ENCODE measurements around the gene PSMA7.
"Not testable (repeated sequence)": the region's sequence is repeated elsewhere in the genome, so short reads cannot be mapped to it uniquely, and the experiment has no call there.

PSMA7 gene

GRCh38 chr20:62151225-62151624 lies 8.0 kb upstream of the PSMA7 start:
- Histone ChIP-seq H3K36me3 (peaks cover 0 to 26% (median 10%) of the 10 kb centered on the region in 3 donors), H3K4me3 (no peak overlapping the region), H3K27ac (no peak overlapping the region), H3K4me1 (peaks cover 0 to 12% (median under 1%) of the 10 kb centered on the region in 4 donors), H3K27me3 (no peaks in the 10 kb centered on the region), H3K9me3 (no peaks in the 10 kb centered on the region)
- no peak for DNase-seq
- intact Hi-C loops (cut with DNase I; ENCODE audit: low total_unique reads): no loop called here
- no peak for TF ChIP-seq CTCF (IDR thresholded peaks at IDR 0.05)

- DNase-seq: no peak
Observed at GRCh38 chr20:62150310-62150575, 7.0 kb upstream of the PSMA7 start.

GRCh38 chr20:62149532-62150309 lies 6.5 kb upstream of the PSMA7 start:
- intact Hi-C loops (cut with DNase I; ENCODE audit: low total_unique reads): no loop called here
- Histone ChIP-seq H3K27me3 (no peaks in the 10 kb centered on the region), H3K27ac (no peak overlapping the region), H3K9me3 (no peaks in the 10 kb centered on the region), H3K4me3 (no peak overlapping the region), H3K36me3 (peaks cover 0 to 14% (median 6%) of the 10 kb centered on the region in 3 donors), H3K4me1 (peaks cover 0 to 23% (median 12%) of the 10 kb centered on the region in 4 donors)
- DNase-seq: no peak
- TF ChIP-seq CTCF (IDR thresholded peaks at IDR 0.05): no peak

More at GRCh38 chr20:62150310-62150575, 7.0 kb upstream of the PSMA7 start:
- TF ChIP-seq CTCF (IDR thresholded peaks at IDR 0.05): no peak
- H3K9me3 ChIP-seq: no peaks in the 10 kb centered on the region
- H3K27ac ChIP-seq: no peak overlapping the region
- peaks cover 0 to 18% (median 7%) of the 10 kb centered on the region in 4 donors for H3K4me1 ChIP-seq
- intact Hi-C loops (cut with DNase I; ENCODE audit: low total_unique reads): no loop called here
- no peak overlapping the region for H3K4me3 ChIP-seq
- H3K27me3 ChIP-seq: no peaks in the 10 kb centered on the region
- H3K36me3 ChIP-seq: peaks cover 0 to 17% (median 10%) of the 10 kb centered on the region in 3 donors

GRCh38 chr20:62148908-62149314 lies 5.7 kb upstream of the PSMA7 start:
- Histone ChIP-seq H3K27me3 (no peaks in the 10 kb centered on the region), H3K36me3 (peaks cover 0 to 8% (median 0%) of the 10 kb centered on the region in 3 donors), H3K4me1 (peaks cover 0 to 26% (median 14%) of the 10 kb centered on the region in 4 donors), H3K27ac (no peak overlapping the region), H3K4me3 (no peak overlapping the region), H3K9me3 (no peaks in the 10 kb centered on the region)
- no peak for DNase-seq
- intact Hi-C loops (cut with DNase I; ENCODE audit: low total_unique reads): no loop called here
- no peak for TF ChIP-seq CTCF (IDR thresholded peaks at IDR 0.05)

- H3K9me3 ChIP-seq; DNase-seq; H3K27ac ChIP-seq; H3K36me3 ChIP-seq; H3K27me3 ChIP-seq; intact Hi-C loops (cut with DNase I; ENCODE audit: low total_unique reads); H3K4me3 ChIP-seq: not testable (repeated sequence)
- H3K4me1 ChIP-seq: peaks cover 0 to 26% (median 14%) of the 10 kb centered on the region in 4 donors
Observed at GRCh38 chr20:62148383-62148782, 5.2 kb upstream of the PSMA7 start.

- peaks cover 0 to 26% (median 14%) of the 10 kb centered on the region in 4 donors for H3K4me1 ChIP-seq
- no peak for TF ChIP-seq CTCF (IDR thresholded peaks at IDR 0.05)
- H3K27ac ChIP-seq: no peak overlapping the region
- H3K36me3 ChIP-seq: peaks cover 0 to 6% (median 0%) of the 10 kb centered on the region in 3 donors
- intact Hi-C loops (cut with DNase I; ENCODE audit: low total_unique reads): no loop called here
- H3K4me3 ChIP-seq: no peak overlapping the region
- H3K9me3 ChIP-seq: no peaks in the 10 kb centered on the region
- H3K27me3 ChIP-seq: no peaks in the 10 kb centered on the region
- DNase-seq: no peak
Observed at GRCh38 chr20:62147528-62147927, 4.3 kb upstream of the PSMA7 start.

Data from tibial artery (tissue), 4 donors.